ENCODE data around the gene ALMS1.
A peak's percentile ranks its signal among the peaks of the same experiment; 100 is the strongest.
"Not testable (repeated sequence)": the region's sequence is repeated elsewhere in the genome, so short reads cannot be mapped to it uniquely, and the experiment has no call there.

ALMS1 gene

GRCh38 chr2:73528688-73529087 lies 143.1 kb downstream of the ALMS1 start:
- DNase-seq, result no peak

GRCh38 chr2:73530773-73531172 lies 145.1 kb downstream of the ALMS1 start:
- not testable (repeated sequence) for DNase-seq

GRCh38 chr2:73532381-73532780 lies 146.7 kb downstream of the ALMS1 start:
- DNase-seq, result no peak

GRCh38 chr2:73536133-73536840 lies 150.7 kb downstream of the ALMS1 start:
- DNase-seq, result no peak

GRCh38 chr2:73560875-73561274 lies 175.2 kb downstream of the ALMS1 start:
- DNase-seq, result not testable (repeated sequence)

GRCh38 chr2:73561422-73561821 lies 175.8 kb downstream of the ALMS1 start:
- no peak for DNase-seq

GRCh38 chr2:73564986-73565385 lies 179.3 kb downstream of the ALMS1 start:
- DNase-seq, result no peak

GRCh38 chr2:73566288-73566878 lies 180.7 kb downstream of the ALMS1 start:
- no peak for DNase-seq

GRCh38 chr2:73575261-73575660 lies 189.6 kb downstream of the ALMS1 start:
- DNase-seq, result no peak

GRCh38 chr2:73582364-73582763 lies 196.7 kb downstream of the ALMS1 start:
- no peak for DNase-seq

GRCh38 chr2:73588177-73588576 lies 202.5 kb downstream of the ALMS1 start:
- DNase-seq, result peak in 1 of 14 donors; percentile 2

GRCh38 chr2:73593680-73594079 lies 208.0 kb downstream of the ALMS1 start:
- DNase-seq, result no peak

GRCh38 chr2:73594251-73594650 lies 208.6 kb downstream of the ALMS1 start:
- no peak for DNase-seq

- no peak for DNase-seq
Measured at GRCh38 chr2:73601780-73602179, 216.1 kb downstream of the ALMS1 start.

GRCh38 chr2:73603099-73603588 lies 217.5 kb downstream of the ALMS1 start:
- DNase-seq, result not testable (repeated sequence)

- DNase-seq, result not testable (repeated sequence)
Measured at GRCh38 chr2:73604589-73604988, 219.0 kb downstream of the ALMS1 start.

- no peak for DNase-seq
Measured at GRCh38 chr2:73610111-73610510, 224.5 kb downstream of the ALMS1 start.

GRCh38 chr2:73611193-73611592 lies 225.6 kb downstream of the ALMS1 start:
- no peak for DNase-seq

- no peak for DNase-seq
Measured at GRCh38 chr2:73611867-73612266, 226.2 kb downstream of the ALMS1 start.

GRCh38 chr2:73614105-73614504 lies 228.5 kb downstream of the ALMS1 start:
- no peak for DNase-seq

- DNase-seq, result no peak
Measured at GRCh38 chr2:73614997-73615396, 229.4 kb downstream of the ALMS1 start.

- not testable (repeated sequence) for DNase-seq
Measured at GRCh38 chr2:73619925-73620324, 234.3 kb downstream of the ALMS1 start.

GRCh38 chr2:73624036-73624435 lies 238.4 kb downstream of the ALMS1 start:
- DNase-seq, result not testable (repeated sequence)

- not testable (repeated sequence) for DNase-seq
Measured at GRCh38 chr2:73624625-73625024, 239.0 kb downstream of the ALMS1 start.

Data from C1 segment of cervical spinal cord (tissue), 14 donors.